ENCODE measurements around the gene CERK. TPM values are rescaled to one million over a fixed set of nuclear protein-coding genes. Genes with fewer than 3 reads are reported as not detected.
A peak's percentile ranks its signal among the peaks of the same experiment; 100 is the strongest.

Gene CERK
- total and polyA plus RNA-seq, 2 of the 13 experiments (the other 11 are each of a cell fraction or from before 2014, with no cell fraction given) = 40.3 to 41.9 TPM

DNA sequence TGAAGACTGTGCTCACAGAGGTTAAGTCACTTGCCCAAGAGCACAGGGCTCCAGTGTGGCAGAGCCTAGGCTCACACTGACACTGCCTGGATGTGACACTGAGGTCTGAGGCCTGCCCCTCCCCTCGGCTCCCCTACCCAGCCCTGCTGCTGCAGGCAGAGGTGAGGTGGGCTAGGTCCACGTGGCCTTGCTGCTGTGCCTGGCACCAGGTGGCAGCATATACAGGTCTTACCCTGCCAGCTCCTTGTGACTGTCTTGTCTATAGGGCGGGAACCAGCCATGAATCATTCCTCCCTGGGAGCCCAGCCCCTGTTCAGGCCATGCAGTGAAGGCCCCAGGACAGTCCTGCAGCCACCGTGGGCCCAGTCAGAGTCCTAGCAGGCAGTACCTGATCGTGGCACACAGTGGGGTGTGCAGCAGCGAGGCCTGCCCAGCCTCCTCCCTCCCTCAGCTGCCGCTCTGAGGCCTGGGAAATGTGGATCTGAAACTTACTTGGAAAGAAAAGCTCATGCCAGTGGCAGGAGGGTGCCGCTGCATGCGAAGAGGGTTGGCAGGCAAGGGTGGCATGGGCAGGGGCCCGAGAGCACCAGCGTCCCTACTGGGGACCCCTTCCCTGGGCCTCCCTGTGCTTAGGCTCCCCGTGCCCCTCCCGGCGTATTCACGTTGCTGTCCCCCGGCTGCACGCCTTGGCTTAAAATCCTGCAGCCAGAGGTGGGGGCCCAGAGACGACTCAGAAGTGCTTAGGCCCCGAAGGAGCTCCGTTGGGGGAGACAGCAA lies 1.2 kb upstream of the CERK start (continued):
- TF ChIP-seq EZH2 (conservative IDR thresholded peaks at IDR 0.05; ENCODE audit: low read depth, low read length) (no peak), REPIN1 (CRISPR knock-in tag; IDR thresholded peaks at IDR 0.05; ENCODE audit: borderline replicate concordance, low read depth) (no peak), ZNF296 (CRISPR knock-in tag; conservative IDR thresholded peaks at IDR 0.05) (0 out of 2 replicates have a peak, but pooled peaks have one; percentile 47), IKZF4 (CRISPR knock-in tag; IDR thresholded peaks at IDR 0.05; ENCODE audit: borderline replicate concordance, low read depth, not compliant biosample characterization) (no peak), JUN (CRISPR knock-in tag; IDR thresholded peaks at IDR 0.05) (no peak; the same call in 1 of the 2 replicates), ELF4 (CRISPR knock-in tag; IDR thresholded peaks at IDR 0.05; ENCODE audit: borderline replicate concordance) (no peak), SIN3B (IDR thresholded peaks at IDR 0.05; ENCODE audit: low read length) (no peak), RBFOX2 (IDR thresholded peaks at IDR 0.05; ENCODE audit: low read depth, low read length) (no peak), HDAC6 (IDR thresholded peaks at IDR 0.05; ENCODE audit: low read depth, low read length) (no peak), ZNF563 (CRISPR knock-in tag; IDR thresholded peaks at IDR 0.05) (no peak), ZNF543 (CRISPR knock-in tag; IDR thresholded peaks at IDR 0.05) (no peak), SKI (IDR thresholded peaks at IDR 0.05; ENCODE audit: partially characterized antibody) (no peak), GZF1 (CRISPR knock-in tag; IDR thresholded peaks at IDR 0.05) (no peak), CEBPG (CRISPR knock-in tag; IDR thresholded peaks at IDR 0.05) (0 out of 2 replicates have a peak, but pooled peaks have one; percentile 11), XRCC5 (optimal IDR thresholded peaks at IDR 0.05; ENCODE audit: low read length) (peak; percentile 78), MEIS2 (CRISPR knock-in tag; IDR thresholded peaks at IDR 0.05) (no peak)
- TF ChIP-seq, protein P1, sequence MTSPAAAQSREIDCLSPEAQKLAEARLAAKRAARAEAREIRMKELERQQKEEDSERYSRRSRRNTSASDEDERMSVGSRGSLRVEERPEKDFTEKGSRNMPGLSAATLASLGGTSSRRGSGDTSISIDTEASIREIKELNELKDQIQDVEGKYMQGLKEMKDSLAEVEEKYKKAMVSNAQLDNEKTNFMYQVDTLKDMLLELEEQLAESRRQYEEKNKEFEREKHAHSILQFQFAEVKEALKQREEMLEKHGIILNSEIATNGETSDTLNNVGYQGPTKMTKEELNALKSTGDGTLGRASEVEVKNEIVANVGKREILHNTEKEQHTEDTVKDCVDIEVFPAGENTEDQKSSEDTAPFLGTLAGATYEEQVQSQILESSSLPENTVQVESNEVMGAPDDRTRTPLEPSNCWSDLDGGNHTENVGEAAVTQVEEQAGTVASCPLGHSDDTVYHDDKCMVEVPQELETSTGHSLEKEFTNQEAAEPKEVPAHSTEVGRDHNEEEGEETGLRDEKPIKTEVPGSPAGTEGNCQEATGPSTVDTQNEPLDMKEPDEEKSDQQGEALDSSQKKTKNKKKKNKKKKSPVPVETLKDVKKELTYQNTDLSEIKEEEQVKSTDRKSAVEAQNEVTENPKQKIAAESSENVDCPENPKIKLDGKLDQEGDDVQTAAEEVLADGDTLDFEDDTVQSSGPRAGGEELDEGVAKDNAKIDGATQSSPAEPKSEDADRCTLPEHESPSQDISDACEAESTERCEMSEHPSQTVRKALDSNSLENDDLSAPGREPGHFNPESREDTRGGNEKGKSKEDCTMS (CRISPR knock-in tag; conservative IDR thresholded peaks at IDR 0.05) = no peak
- TF ChIP-seq, protein P2, sequence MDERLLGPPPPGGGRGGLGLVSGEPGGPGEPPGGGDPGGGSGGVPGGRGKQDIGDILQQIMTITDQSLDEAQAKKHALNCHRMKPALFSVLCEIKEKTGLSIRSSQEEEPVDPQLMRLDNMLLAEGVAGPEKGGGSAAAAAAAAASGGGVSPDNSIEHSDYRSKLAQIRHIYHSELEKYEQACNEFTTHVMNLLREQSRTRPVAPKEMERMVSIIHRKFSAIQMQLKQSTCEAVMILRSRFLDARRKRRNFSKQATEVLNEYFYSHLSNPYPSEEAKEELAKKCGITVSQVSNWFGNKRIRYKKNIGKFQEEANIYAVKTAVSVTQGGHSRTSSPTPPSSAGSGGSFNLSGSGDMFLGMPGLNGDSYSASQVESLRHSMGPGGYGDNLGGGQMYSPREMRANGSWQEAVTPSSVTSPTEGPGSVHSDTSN (CRISPR knock-in tag; IDR thresholded peaks at IDR 0.05) = no peak
- TF ChIP-seq, protein P3, sequence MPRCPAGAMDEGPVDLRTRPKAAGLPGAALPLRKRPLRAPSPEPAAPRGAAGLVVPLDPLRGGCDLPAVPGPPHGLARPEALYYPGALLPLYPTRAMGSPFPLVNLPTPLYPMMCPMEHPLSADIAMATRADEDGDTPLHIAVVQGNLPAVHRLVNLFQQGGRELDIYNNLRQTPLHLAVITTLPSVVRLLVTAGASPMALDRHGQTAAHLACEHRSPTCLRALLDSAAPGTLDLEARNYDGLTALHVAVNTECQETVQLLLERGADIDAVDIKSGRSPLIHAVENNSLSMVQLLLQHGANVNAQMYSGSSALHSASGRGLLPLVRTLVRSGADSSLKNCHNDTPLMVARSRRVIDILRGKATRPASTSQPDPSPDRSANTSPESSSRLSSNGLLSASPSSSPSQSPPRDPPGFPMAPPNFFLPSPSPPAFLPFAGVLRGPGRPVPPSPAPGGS (CRISPR knock-in tag; IDR thresholded peaks at IDR 0.05) = no peak
- TF ChIP-seq, protein P4, sequence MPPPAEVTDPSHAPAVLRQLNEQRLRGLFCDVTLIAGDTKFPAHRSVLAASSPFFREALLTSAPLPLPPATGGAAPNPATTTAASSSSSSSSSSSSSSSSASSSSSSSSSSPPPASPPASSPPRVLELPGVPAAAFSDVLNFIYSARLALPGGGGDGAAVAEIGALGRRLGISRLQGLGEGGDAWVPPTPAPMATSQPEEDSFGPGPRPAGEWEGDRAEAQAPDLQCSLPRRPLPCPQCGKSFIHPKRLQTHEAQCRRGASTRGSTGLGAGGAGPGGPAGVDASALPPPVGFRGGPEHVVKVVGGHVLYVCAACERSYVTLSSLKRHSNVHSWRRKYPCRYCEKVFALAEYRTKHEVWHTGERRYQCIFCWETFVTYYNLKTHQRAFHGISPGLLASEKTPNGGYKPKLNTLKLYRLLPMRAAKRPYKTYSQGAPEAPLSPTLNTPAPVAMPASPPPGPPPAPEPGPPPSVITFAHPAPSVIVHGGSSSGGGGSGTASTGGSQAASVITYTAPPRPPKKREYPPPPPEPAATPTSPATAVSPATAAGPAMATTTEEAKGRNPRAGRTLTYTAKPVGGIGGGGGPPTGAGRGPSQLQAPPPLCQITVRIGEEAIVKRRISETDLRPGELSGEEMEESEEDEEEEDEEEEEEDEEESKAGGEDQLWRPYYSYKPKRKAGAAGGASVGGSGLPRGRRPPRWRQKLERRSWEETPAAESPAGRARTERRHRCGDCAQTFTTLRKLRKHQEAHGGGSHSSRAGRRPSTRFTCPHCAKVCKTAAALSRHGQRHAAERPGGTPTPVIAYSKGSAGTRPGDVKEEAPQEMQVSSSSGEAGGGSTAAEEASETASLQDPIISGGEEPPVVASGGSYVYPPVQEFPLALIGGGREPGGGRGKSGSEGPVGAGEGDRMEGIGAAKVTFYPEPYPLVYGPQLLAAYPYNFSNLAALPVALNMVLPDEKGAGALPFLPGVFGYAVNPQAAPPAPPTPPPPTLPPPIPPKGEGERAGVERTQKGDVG (CRISPR knock-in tag; IDR thresholded peaks at IDR 0.05; ENCODE audit: borderline replicate concordance) = peak; percentile 25; the same call in 1 of the 2 replicates
- TF ChIP-seq, protein P5, sequence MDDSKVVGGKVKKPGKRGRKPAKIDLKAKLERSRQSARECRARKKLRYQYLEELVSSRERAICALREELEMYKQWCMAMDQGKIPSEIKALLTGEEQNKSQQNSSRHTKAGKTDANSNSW (CRISPR knock-in tag; IDR thresholded peaks at IDR 0.05; ENCODE audit: borderline replicate concordance) = no peak

All from HepG2 (cell line).